Measurements from ENCODE around the gene OPALIN.

OPALIN gene

GRCh38 chr10:96374004-96374403 lies 15.2 kb upstream of the OPALIN start:
- no peak for DNase-seq (ENCODE audit: low read depth)

GRCh38 chr10:96371356-96371755 lies 12.6 kb upstream of the OPALIN start:
- no peak for DNase-seq (ENCODE audit: low read depth)

- DNase-seq (ENCODE audit: low read depth) = no peak
These were observed 11.9 kb upstream of the OPALIN start for GRCh38 chr10:96370584-96371157.

GRCh38 chr10:96369890-96370583 lies 11.2 kb upstream of the OPALIN start:
- DNase-seq (ENCODE audit: low read depth) = no peak

- DNase-seq (ENCODE audit: low read depth) = no peak
These were observed 10.2 kb upstream of the OPALIN start for GRCh38 chr10:96368971-96369370.

- no peak for DNase-seq (ENCODE audit: low read depth)
These were observed 8.7 kb upstream of the OPALIN start for GRCh38 chr10:96367470-96367869.

GRCh38 chr10:96366508-96366907 lies 7.7 kb upstream of the OPALIN start:
- no peak for DNase-seq (ENCODE audit: low read depth)

GRCh38 chr10:96365571-96365970 lies 6.8 kb upstream of the OPALIN start:
- DNase-seq (ENCODE audit: low read depth) = no peak

- no peak for DNase-seq (ENCODE audit: low read depth)
These were observed 2.0 kb upstream of the OPALIN start for GRCh38 chr10:96360766-96361165.

- DNase-seq (ENCODE audit: low read depth) = no peak
These were observed 1.5 kb upstream of the OPALIN start for GRCh38 chr10:96360331-96360730.

GRCh38 chr10:96359616-96360015 lies 814 bp upstream of the OPALIN start:
- DNase-seq (ENCODE audit: low read depth) = no peak

GRCh38 chr10:96357038-96357620 lies 1.7 kb downstream of the OPALIN start:
- no peak for DNase-seq (ENCODE audit: low read depth)

- DNase-seq (ENCODE audit: low read depth) = no peak
These were observed 6.2 kb downstream of the OPALIN start for GRCh38 chr10:96352582-96352981.

GRCh38 chr10:96352027-96352426 lies 6.8 kb downstream of the OPALIN start:
- DNase-seq (ENCODE audit: low read depth) = no peak

- DNase-seq (ENCODE audit: low read depth) = no peak
These were observed 12.5 kb downstream of the OPALIN start for GRCh38 chr10:96346295-96346694.

- DNase-seq (ENCODE audit: low read depth) = no peak
These were observed 13.6 kb downstream of the OPALIN start for GRCh38 chr10:96345222-96345621.

- DNase-seq (ENCODE audit: low read depth) = no peak
These were observed 14.6 kb downstream of the OPALIN start for GRCh38 chr10:96344178-96344577.

GRCh38 chr10:96342402-96342801 lies 16.4 kb downstream of the OPALIN start:
- no peak for DNase-seq (ENCODE audit: low read depth)

GRCh38 chr10:96341219-96342182 lies 17.3 kb downstream of the OPALIN start:
- no peak for DNase-seq (ENCODE audit: low read depth)

- DNase-seq (ENCODE audit: low read depth) = peak; percentile 6
These were observed 18.6 kb downstream of the OPALIN start for GRCh38 chr10:96339956-96340904.

GRCh38 chr10:96339383-96339782 lies 19.4 kb downstream of the OPALIN start:
- no peak for DNase-seq (ENCODE audit: low read depth)

All from stimulated activated CD8-positive, alpha-beta memory T cell treated with anti-CD3 and anti-CD28 coated beads, Interleukin-15, amount 100 ng/mL, for 24 hours (primary cell).